8988T (cell line): Measurements from ENCODE around the gene GNB1L.

Experiments used
- DNase-seq: peaks from one replicate; pipeline ENCODE4 v3.0.0; 2011

GNB1L gene

GRCh38 chr22:19859861-19860510 is 5.3 kb upstream of the GNB1L start:
- no peak for DNase-seq

GRCh38 chr22:19857382-19857781 is 2.7 kb upstream of the GNB1L start:
- DNase-seq, result no peak

GRCh38 chr22:19855504-19856409 is 1.1 kb upstream of the GNB1L start:
- no peak for DNase-seq

GRCh38 chr22:19853879-19854777 is 546 bp downstream of the GNB1L start:
- no peak for DNase-seq

GRCh38 chr22:19853058-19853878 is 1.4 kb downstream of the GNB1L start:
- DNase-seq, result no peak

- DNase-seq, result no peak
Measured at GRCh38 chr22:19852177-19852781, 2.4 kb downstream of the GNB1L start.

GRCh38 chr22:19851291-19852176 is 3.1 kb downstream of the GNB1L start:
- no peak for DNase-seq

GRCh38 chr22:19850763-19851109 is 3.9 kb downstream of the GNB1L start:
- DNase-seq, result no peak

GRCh38 chr22:19849835-19850762 is 4.6 kb downstream of the GNB1L start:
- no peak for DNase-seq

GRCh38 chr22:19848298-19849224 is 6.1 kb downstream of the GNB1L start:
- no peak for DNase-seq

GRCh38 chr22:19847345-19847632 is 7.4 kb downstream of the GNB1L start:
- no peak for DNase-seq

- no peak for DNase-seq
Measured at GRCh38 chr22:19846620-19847344, 7.9 kb downstream of the GNB1L start.

GRCh38 chr22:19845054-19845722 is 9.5 kb downstream of the GNB1L start:
- no peak for DNase-seq

GRCh38 chr22:19844377-19845053 is 10.2 kb downstream of the GNB1L start:
- DNase-seq, result no peak

- no peak for DNase-seq
Measured at GRCh38 chr22:19843857-19844376, 10.8 kb downstream of the GNB1L start.

- no peak for DNase-seq
Measured at GRCh38 chr22:19843107-19843856, 11.4 kb downstream of the GNB1L start.
